Activated CD8-positive, alpha-beta memory T cell treated with anti-CD3 and anti-CD28 coated beads for 48 hours (primary cell): Measurements from ENCODE around the gene ARPP19.
A peak's percentile ranks its signal among the peaks of the same experiment; 100 is the strongest.
"Not testable (repeated sequence)": the region's sequence is repeated elsewhere in the genome, so short reads cannot be mapped to it uniquely, and the experiment has no call there.

ENCODE experiments used
- DNase-seq, 3 experiments: peaks; one replicate each; pipeline ENCODE4 v3.0.0-alpha.2; 2020; ENCODE audit warnings: low read depth in 2 of 3, low spot score in 2 of 3

Gene ARPP19

GRCh38 chr15:52568601-52569585, at the start of gene ARPP19:
Gene ARPP19, minus strand, starts transcription at chr15:52569030. Its CDS starts 138 bp downstream, at chr15:52568892.
- peak; percentile 57 to 68 (median 62) for DNase-seq

GRCh38 chr15:52617026-52617425, 48.2 kb upstream of the ARPP19 start:
- no peak for DNase-seq

- no peak for DNase-seq
Observed at GRCh38 chr15:52615302-52615701, 46.5 kb upstream of the ARPP19 start.

GRCh38 chr15:52609593-52609992, 40.8 kb upstream of the ARPP19 start:
- no peak for DNase-seq

GRCh38 chr15:52584414-52584813, 15.6 kb upstream of the ARPP19 start:
- DNase-seq, result no peak

- no peak for DNase-seq
Observed at GRCh38 chr15:52579852-52580251, 11.0 kb upstream of the ARPP19 start.

GRCh38 chr15:52576692-52577091, 7.9 kb upstream of the ARPP19 start:
- DNase-seq, result no peak

GRCh38 chr15:52575573-52575972, 6.7 kb upstream of the ARPP19 start:
- DNase-seq, result not testable (repeated sequence)

GRCh38 chr15:52575072-52575471, 6.2 kb upstream of the ARPP19 start:
- no peak for DNase-seq

GRCh38 chr15:52574623-52575022, 5.8 kb upstream of the ARPP19 start:
- not testable (repeated sequence) for DNase-seq

- DNase-seq, result peak in 1 of 3 experiments; percentile 27
Observed at GRCh38 chr15:52567871-52568600, 794 bp downstream of the ARPP19 start.

- DNase-seq, result no peak
Observed at GRCh38 chr15:52566889-52567288, 1.9 kb downstream of the ARPP19 start.

- not testable (repeated sequence) for DNase-seq
Observed at GRCh38 chr15:52565417-52566358, 3.1 kb downstream of the ARPP19 start.

GRCh38 chr15:52563501-52564060, 5.2 kb downstream of the ARPP19 start:
- DNase-seq, result no peak

- DNase-seq, result peak in 1 of 3 experiments; percentile 22
Observed at GRCh38 chr15:52559575-52559974, 9.3 kb downstream of the ARPP19 start.

GRCh38 chr15:52559022-52559421, 9.8 kb downstream of the ARPP19 start:
- DNase-seq, result no peak

- DNase-seq, result peak in 1 of 3 experiments; percentile 18
Observed at GRCh38 chr15:52558196-52558595, 10.6 kb downstream of the ARPP19 start.

- DNase-seq, result no peak
Observed at GRCh38 chr15:52557274-52557641, 11.6 kb downstream of the ARPP19 start.

- no peak for DNase-seq
Observed at GRCh38 chr15:52556524-52557273, 12.1 kb downstream of the ARPP19 start.

- no peak for DNase-seq
Observed at GRCh38 chr15:52552303-52552702, 16.5 kb downstream of the ARPP19 start.
